ENCODE measurements around the gene ANKRD28.

- TF ChIP-seq POLR2AphosphoS5 (IDR thresholded peaks at IDR 0.05), result no peak
- no peak for TF ChIP-seq CTCF (IDR thresholded peaks at IDR 0.05)
- TF ChIP-seq POLR2A (IDR thresholded peaks at IDR 0.05), result no peak
Observed at GRCh38 chr3:15633766-15634598, 163.8 kb downstream of the ANKRD28 start.

Measured in breast epithelium (tissue), 3 donors.